ELF-1 (cell line): ENCODE data around the gene DAB2IP.

Source experiments
- DNase-seq: peaks from one replicate; pipeline ENCODE4 v3.0.0-alpha.2; 2016; ENCODE audit warnings: low read depth, low spot score

DAB2IP gene

GRCh38 chr9:121662891-121663580 is 11.6 kb downstream of the DAB2IP start:
- no peak for DNase-seq

- no peak for DNase-seq
Observed at GRCh38 chr9:121663591-121663990, 12.2 kb downstream of the DAB2IP start.

GRCh38 chr9:121666294-121666693 is 14.9 kb downstream of the DAB2IP start:
- no peak for DNase-seq

GRCh38 chr9:121667214-121667613 is 15.8 kb downstream of the DAB2IP start:
- DNase-seq = no peak

GRCh38 chr9:121667890-121668289 is 16.5 kb downstream of the DAB2IP start:
- no peak for DNase-seq

- DNase-seq = no peak
Observed at GRCh38 chr9:121670431-121670830, 19.0 kb downstream of the DAB2IP start.

GRCh38 chr9:121671612-121672155 is 20.2 kb downstream of the DAB2IP start:
- no peak for DNase-seq

- DNase-seq = no peak
Observed at GRCh38 chr9:121672213-121672612, 20.8 kb downstream of the DAB2IP start.

GRCh38 chr9:121672986-121673385 is 21.6 kb downstream of the DAB2IP start:
- DNase-seq = no peak

GRCh38 chr9:121673576-121673975 is 22.1 kb downstream of the DAB2IP start:
- no peak for DNase-seq

GRCh38 chr9:121674017-121674416 is 22.6 kb downstream of the DAB2IP start:
- DNase-seq = no peak

- peak; percentile 72 for DNase-seq
Observed at GRCh38 chr9:121674952-121675351, 23.5 kb downstream of the DAB2IP start.

GRCh38 chr9:121675381-121675780 is 23.9 kb downstream of the DAB2IP start:
- DNase-seq = no peak

GRCh38 chr9:121675969-121676822 is 24.8 kb downstream of the DAB2IP start:
- peak; percentile 19 for DNase-seq

- DNase-seq = no peak
Observed at GRCh38 chr9:121676926-121677325, 25.5 kb downstream of the DAB2IP start.

- no peak for DNase-seq
Observed at GRCh38 chr9:121678501-121679022, 27.1 kb downstream of the DAB2IP start.

GRCh38 chr9:121679901-121680635 is 28.6 kb downstream of the DAB2IP start:
- DNase-seq = no peak

GRCh38 chr9:121681404-121681803 is 30.0 kb downstream of the DAB2IP start:
- DNase-seq = no peak

GRCh38 chr9:121682201-121682600 is 30.8 kb downstream of the DAB2IP start:
- DNase-seq = no peak

- no peak for DNase-seq
Observed at GRCh38 chr9:121682926-121683515, 31.6 kb downstream of the DAB2IP start.

- DNase-seq = no peak
Observed at GRCh38 chr9:121683652-121684051, 32.2 kb downstream of the DAB2IP start.
